ENCODE results near the gene GUCY1A2. TPM values are rescaled to one million over a fixed set of nuclear protein-coding genes. Genes with fewer than 3 reads are reported as not detected.

The GUCY1A2 gene
- total RNA-seq, 6 donors from 2014 or later = 4.2 to 22.9 (median 9.2) TPM

DNA sequence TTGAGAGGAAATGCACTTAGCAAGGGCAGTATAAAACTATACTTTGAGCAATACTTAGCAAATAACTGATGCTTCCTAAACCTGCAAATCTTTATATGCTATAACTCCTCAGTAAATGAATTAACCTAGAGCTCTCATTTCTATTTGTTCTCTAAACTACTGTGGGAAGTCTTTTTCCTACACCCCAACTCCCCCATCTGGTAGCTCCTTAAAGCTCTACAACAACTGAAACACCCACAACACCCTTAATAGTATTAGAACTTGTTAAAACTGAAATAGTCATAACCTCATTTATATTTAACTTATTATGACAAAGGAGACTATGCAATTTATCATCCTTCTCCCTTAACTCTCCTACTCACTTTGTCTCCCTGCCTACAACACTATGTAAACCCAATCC is 43.4 kb downstream of the GUCY1A2 start:
- H3K27me3 ChIP-seq = no peaks in the 10 kb centered on the region
- no peaks in the 10 kb centered on the region for H3K36me3 ChIP-seq
- TF ChIP-seq, protein P1, sequence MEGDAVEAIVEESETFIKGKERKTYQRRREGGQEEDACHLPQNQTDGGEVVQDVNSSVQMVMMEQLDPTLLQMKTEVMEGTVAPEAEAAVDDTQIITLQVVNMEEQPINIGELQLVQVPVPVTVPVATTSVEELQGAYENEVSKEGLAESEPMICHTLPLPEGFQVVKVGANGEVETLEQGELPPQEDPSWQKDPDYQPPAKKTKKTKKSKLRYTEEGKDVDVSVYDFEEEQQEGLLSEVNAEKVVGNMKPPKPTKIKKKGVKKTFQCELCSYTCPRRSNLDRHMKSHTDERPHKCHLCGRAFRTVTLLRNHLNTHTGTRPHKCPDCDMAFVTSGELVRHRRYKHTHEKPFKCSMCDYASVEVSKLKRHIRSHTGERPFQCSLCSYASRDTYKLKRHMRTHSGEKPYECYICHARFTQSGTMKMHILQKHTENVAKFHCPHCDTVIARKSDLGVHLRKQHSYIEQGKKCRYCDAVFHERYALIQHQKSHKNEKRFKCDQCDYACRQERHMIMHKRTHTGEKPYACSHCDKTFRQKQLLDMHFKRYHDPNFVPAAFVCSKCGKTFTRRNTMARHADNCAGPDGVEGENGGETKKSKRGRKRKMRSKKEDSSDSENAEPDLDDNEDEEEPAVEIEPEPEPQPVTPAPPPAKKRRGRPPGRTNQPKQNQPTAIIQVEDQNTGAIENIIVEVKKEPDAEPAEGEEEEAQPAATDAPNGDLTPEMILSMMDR (IDR thresholded peaks at IDR 0.05) = no peak
- TF ChIP-seq POLR2A (IDR thresholded peaks at IDR 0.05) = no peak
- TF ChIP-seq EP300 (IDR thresholded peaks at IDR 0.05) = no peak
- no peak for TF ChIP-seq POLR2AphosphoS5 (IDR thresholded peaks at IDR 0.05)
- no peaks in the 10 kb centered on the region for H3K9me3 ChIP-seq
- no peak overlapping the region for H3K27ac ChIP-seq
- H3K4me1 ChIP-seq = no peaks in the 10 kb centered on the region
- ATAC-seq (ENCODE audit: low FRiP score in 2 of 2) (no peak), DNase-seq (no peak)
- H3K4me3 ChIP-seq = no peak overlapping the region

DNA sequence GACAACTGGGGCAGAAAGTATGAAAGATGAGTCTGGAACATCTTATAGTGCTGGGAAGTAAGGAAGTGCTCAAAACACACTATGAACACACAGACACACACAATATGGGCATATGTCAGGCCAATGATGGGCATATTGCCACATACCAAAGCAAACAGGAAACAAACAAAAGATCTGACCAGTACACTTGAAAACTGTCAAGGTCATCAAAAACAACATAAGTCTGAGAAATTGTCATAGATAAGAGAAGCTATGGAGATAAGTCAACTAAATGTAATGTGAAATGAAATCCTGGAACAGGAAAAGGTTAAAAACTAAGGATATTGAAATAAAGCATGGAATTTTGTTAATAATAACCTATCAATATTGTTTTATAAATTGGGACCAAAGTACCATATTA is 46.4 kb downstream of the GUCY1A2 start:
- DNase-seq (no peak), ATAC-seq (ENCODE audit: low FRiP score in 2 of 2) (no peak)
- TF ChIP-seq POLR2AphosphoS5 (IDR thresholded peaks at IDR 0.05) (no peak), EP300 (IDR thresholded peaks at IDR 0.05) (no peak)
- Histone ChIP-seq H3K9me3 (no peaks in the 10 kb centered on the region), H3K27me3 (no peaks in the 10 kb centered on the region), H3K4me3 (no peak overlapping the region), H3K4me1 (no peaks in the 10 kb centered on the region), H3K36me3 (no peaks in the 10 kb centered on the region), H3K27ac (no peak overlapping the region)

DNA sequence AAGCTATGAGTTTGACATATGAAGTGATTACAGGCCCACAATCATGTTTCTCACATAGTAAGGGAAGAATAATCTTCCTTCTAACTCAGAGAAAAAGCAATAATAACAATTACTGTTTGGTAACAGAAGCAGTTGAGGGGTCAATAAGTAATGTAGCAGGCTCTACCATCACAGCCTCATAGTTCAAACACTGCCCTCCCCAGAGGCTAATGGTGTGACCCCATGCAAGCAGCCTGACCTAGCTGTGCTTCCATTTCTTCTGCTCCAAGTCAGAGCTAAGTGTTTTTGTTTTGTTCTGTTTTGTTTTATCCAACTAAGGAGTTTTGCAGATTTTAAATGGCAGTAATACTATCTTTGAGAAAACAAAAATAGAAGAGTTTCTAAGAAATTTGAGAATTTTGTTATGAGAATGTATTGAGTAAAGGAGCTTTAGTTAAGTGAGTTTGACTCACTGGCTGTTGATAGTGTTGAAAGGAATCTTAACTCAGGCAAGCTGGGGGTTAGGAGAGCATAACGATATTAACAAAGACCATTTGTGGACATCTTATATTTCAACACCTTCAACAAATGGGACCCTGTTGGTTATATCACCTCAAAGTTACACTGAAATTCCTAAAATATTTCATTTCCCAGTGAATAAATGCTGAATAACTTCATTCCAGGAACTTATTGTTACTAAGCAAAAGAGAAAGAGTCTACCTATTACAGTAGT is 48.5 kb downstream of the GUCY1A2 start:
- ATAC-seq (ENCODE audit: low FRiP score in 2 of 2) (no peak), DNase-seq (no peak)
- no peaks in the 10 kb centered on the region for H3K36me3 ChIP-seq
- H3K27me3 ChIP-seq = no peaks in the 10 kb centered on the region
- WGBS, 2 donors = 84% methylated on average over 1 of the region's 1 CpG
- H3K9me3 ChIP-seq = no peaks in the 10 kb centered on the region
- H3K4me3 ChIP-seq = no peak overlapping the region
- no peaks in the 10 kb centered on the region for H3K4me1 ChIP-seq
- TF ChIP-seq, protein P1 (IDR thresholded peaks at IDR 0.05) = no peak
- no peak for TF ChIP-seq EP300 (IDR thresholded peaks at IDR 0.05)
- no peak for TF ChIP-seq POLR2A (IDR thresholded peaks at IDR 0.05)
- no peak for TF ChIP-seq POLR2AphosphoS5 (IDR thresholded peaks at IDR 0.05)
- H3K27ac ChIP-seq = no peak overlapping the region

DNA sequence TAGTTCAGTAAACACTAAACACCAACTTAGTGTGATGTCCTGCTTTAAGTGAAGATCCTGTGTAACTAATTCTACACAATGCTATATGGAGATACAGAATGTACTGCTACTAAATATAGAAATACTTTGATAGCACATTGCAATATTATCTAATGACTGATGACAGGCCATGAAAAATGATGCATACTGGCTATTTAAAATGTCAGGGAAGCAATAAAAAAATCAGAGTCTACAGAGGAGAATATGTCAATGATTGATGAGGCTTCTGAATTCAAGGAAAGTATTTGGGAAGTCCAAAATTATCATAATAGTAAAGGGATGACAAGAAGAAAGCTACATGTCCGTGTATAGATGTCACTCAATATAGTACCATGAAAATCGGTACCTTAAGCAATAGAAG is 55.3 kb downstream of the GUCY1A2 start:
- TF ChIP-seq EP300 (IDR thresholded peaks at IDR 0.05) = no peak
- TF ChIP-seq, protein P1 (IDR thresholded peaks at IDR 0.05) = no peak
- no peak for TF ChIP-seq POLR2AphosphoS5 (IDR thresholded peaks at IDR 0.05)
- TF ChIP-seq POLR2A (IDR thresholded peaks at IDR 0.05) = no peak
- no peak for ATAC-seq (ENCODE audit: low FRiP score in 2 of 2)
- H3K9me3 ChIP-seq = no peaks in the 10 kb centered on the region

DNA sequence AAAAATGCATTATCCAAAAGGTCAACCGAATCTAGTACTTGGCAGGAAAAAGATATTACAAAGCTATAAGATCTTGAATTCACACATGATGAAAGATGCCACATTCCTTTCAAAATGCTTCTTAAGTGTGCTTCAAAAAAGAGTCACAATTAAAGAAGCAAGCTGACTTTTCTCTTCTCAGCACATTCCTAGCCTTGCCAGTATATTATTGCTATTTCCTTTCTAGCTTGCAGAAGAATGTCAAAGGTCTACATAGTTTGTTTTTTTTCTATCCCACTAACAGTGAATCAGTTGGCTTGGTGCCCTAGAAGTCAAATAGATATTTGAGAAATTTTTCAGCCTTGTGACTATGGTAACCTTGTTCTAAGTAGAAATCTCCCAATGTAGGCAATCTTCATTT is 56.8 kb downstream of the GUCY1A2 start:
- TF ChIP-seq POLR2A (IDR thresholded peaks at IDR 0.05) = no peak
- TF ChIP-seq POLR2AphosphoS5 (IDR thresholded peaks at IDR 0.05) = no peak
- TF ChIP-seq EP300 (IDR thresholded peaks at IDR 0.05) = no peak
- TF ChIP-seq, protein P1 (IDR thresholded peaks at IDR 0.05) = no peak
- Histone ChIP-seq H3K9me3 (no peaks in the 10 kb centered on the region), H3K27ac (no peak overlapping the region), H3K4me1 (no peaks in the 10 kb centered on the region), H3K36me3 (no peaks in the 10 kb centered on the region), H3K4me3 (no peak overlapping the region), H3K27me3 (no peaks in the 10 kb centered on the region)
- WGBS, 2 donors = 32 to 43% methylated on average over 1 of the region's 1 CpG
- DNase-seq (no peak), ATAC-seq (ENCODE audit: low FRiP score in 2 of 2) (no peak)

More for the DNA sequence above, 55.3 kb downstream of the GUCY1A2 start:
- H3K27me3 ChIP-seq = no peaks in the 10 kb centered on the region
- DNase-seq = no peak
- WGBS, 2 donors = 78 to 82% methylated on average over 2 of the region's 2 CpGs
- no peaks in the 10 kb centered on the region for H3K4me1 ChIP-seq
- no peaks in the 10 kb centered on the region for H3K36me3 ChIP-seq
- no peak overlapping the region for H3K4me3 ChIP-seq
- no peak overlapping the region for H3K27ac ChIP-seq

Data from upper lobe of left lung (tissue), 6 donors.